Progenitor cell of endocrine pancreas (in vitro differentiated cells): ENCODE data around the gene SENP3. TPM values are rescaled to one million over a fixed set of nuclear protein-coding genes. Genes with fewer than 3 reads are reported as not detected.

Source experiments
- DNase-seq: peaks from one replicate; pipeline ENCODE4 v3.0.0; 2021; ENCODE audit warnings: low spot score; ENCODE audit not compliant: unreplicated experiment
- H3K27ac Mint-ChIP-seq: 2 replicates; pipeline ENCODE4 v1.8.0; 2021; ENCODE audit warnings: mild to moderate bottlenecking, moderate library complexity, mixed read lengths
- H3K27me3 Mint-ChIP-seq: 2 replicates; pipeline ENCODE4 v1.8.0; 2021; ENCODE audit warnings: mixed read lengths
- H3K36me3 Mint-ChIP-seq: 2 replicates; pipeline ENCODE4 v1.8.0; 2022; ENCODE audit warnings: mixed read lengths; ENCODE audit not compliant: insufficient read depth
- H3K4me1 Mint-ChIP-seq: 2 replicates; pipeline ENCODE4 v1.8.0; 2021; ENCODE audit warnings: low read depth, mixed read lengths
- H3K4me3 Mint-ChIP-seq: 2 replicates; pipeline ENCODE4 v1.8.0; 2021; ENCODE audit warnings: low read depth, mild to moderate bottlenecking, moderate library complexity, mixed read lengths
- H3K9me3 Mint-ChIP-seq: 2 replicates; pipeline ENCODE4 v1.8.0; 2021; ENCODE audit warnings: low read depth, mixed read lengths
- total RNA-seq: library from RNA; stranded (reverse); gene quantifications from 2 replicates; pipeline ENCODE4 v1.2.1, GENCODE V29; 2021
- TF ChIP-seq, protein P1 (sequence below): fragments of 200-600 bp; sonication (generic); IDR thresholded peaks from one replicate; pipeline ENCODE4 v1.5.0; 2021; ENCODE audit warnings: antibody characterized with exemption, mild to moderate bottlenecking; ENCODE audit not compliant: unreplicated experiment

SENP3 gene
- total RNA-seq, 1 donor from 2014 or later, result 62.5 TPM

DNA sequence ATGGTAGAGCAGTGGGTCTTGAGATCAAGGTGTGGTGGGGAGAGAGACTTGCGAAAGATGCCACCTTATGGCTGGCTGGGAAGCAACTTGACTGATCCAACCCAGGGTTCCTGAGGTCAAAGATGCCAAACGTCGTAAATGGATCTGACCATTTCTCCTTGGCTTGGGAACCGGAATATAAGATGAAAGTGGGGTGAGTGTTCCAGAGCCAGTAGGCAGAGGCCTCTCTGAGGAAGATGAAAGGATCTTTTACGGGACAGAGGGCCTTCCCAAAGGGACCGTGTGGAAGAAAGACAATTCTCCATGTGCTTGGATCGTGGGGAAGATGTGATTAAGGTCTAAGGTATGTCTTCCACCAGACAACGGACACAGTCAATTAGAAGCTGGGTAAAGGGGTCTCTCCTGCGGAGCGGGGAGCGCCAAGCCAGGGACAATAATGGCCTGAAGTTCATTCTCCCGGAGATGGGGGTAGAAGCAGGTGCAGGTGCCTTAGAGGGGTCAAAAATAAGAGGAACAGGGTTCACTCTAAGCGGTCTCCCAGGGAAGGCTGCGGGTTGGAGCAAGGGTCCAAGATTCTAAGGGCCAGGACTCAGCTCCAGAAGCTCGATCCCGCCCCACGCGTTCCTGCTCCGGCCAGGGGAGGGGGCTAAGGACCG, 52.2 kb downstream of the SENP3 start:
- peaks cover 1% of the 10 kb centered on the region for H3K36me3 Mint-ChIP-seq
- peaks cover 26% of the 10 kb centered on the region for H3K4me1 Mint-ChIP-seq
- no peaks in the 10 kb centered on the region for H3K27me3 Mint-ChIP-seq
- TF ChIP-seq, protein P1, sequence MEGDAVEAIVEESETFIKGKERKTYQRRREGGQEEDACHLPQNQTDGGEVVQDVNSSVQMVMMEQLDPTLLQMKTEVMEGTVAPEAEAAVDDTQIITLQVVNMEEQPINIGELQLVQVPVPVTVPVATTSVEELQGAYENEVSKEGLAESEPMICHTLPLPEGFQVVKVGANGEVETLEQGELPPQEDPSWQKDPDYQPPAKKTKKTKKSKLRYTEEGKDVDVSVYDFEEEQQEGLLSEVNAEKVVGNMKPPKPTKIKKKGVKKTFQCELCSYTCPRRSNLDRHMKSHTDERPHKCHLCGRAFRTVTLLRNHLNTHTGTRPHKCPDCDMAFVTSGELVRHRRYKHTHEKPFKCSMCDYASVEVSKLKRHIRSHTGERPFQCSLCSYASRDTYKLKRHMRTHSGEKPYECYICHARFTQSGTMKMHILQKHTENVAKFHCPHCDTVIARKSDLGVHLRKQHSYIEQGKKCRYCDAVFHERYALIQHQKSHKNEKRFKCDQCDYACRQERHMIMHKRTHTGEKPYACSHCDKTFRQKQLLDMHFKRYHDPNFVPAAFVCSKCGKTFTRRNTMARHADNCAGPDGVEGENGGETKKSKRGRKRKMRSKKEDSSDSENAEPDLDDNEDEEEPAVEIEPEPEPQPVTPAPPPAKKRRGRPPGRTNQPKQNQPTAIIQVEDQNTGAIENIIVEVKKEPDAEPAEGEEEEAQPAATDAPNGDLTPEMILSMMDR, result no peak
- no peak for DNase-seq
- H3K4me3 Mint-ChIP-seq, result peak overlapping the region; percentile 87
- H3K9me3 Mint-ChIP-seq, result no peaks in the 10 kb centered on the region
- H3K27ac Mint-ChIP-seq, result peak overlapping the region; percentile 92

DNA sequence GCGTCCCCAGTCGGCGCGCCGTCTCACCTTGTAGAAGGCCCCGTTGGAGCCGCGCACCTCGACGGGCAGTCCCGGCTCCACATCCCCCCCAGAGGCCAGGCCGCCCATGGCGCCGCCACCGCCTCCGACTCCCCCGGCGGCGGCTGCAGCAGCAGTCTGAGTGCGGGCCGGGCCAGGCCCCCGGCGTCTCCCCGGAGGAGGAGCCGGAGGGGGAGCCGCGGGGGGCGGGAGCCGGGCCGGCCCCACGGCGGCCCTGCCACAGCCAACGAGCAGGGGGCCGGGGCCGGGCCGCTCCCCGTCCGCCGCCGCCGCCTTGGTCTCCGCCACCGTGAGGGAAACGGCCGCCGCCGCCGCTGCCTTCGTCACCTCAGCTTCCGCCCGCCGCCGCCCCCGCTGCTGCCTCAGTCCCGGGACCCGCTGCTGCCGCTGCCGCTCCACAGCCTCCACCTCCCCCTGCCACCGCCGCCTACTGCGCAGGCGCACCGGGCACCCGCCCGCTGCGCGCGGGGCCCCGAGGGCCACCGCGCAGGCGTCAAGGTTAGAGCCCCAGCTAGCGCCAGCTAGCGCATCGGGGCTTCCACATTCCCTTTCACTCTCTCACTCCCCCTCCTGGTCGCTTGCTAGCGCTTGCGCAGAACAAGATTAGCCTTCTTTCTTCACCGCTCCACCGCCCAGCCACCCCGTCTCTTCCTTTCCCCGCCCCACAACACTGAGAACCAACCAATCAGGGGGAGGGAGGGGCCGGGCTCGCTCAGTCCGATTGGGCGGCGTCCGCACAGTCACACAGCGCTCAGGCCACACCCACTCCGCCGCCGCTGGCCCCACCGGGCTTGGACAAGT, 52.9 kb downstream of the SENP3 start, which contains the start of gene FXR2:
Gene FXR2, minus strand, starts transcription at position 473 of the 840 bp plus-strand sequence. Its CDS starts 365 bp downstream, at position 108.
- peak; percentile 100 for DNase-seq
- no peaks in the 10 kb centered on the region for H3K9me3 Mint-ChIP-seq
- TF ChIP-seq, protein P1, result peak; percentile 61
- no peaks in the 10 kb centered on the region for H3K27me3 Mint-ChIP-seq
- peak within 1 kb of the TSS; percentile 97 for H3K27ac Mint-ChIP-seq
- H3K4me3 Mint-ChIP-seq, result peak within 1 kb of the TSS; percentile 87
- peaks cover 25% of the 10 kb centered on the region for H3K4me1 Mint-ChIP-seq
- peaks cover 1% of the 10 kb centered on the region for H3K36me3 Mint-ChIP-seq

DNA sequence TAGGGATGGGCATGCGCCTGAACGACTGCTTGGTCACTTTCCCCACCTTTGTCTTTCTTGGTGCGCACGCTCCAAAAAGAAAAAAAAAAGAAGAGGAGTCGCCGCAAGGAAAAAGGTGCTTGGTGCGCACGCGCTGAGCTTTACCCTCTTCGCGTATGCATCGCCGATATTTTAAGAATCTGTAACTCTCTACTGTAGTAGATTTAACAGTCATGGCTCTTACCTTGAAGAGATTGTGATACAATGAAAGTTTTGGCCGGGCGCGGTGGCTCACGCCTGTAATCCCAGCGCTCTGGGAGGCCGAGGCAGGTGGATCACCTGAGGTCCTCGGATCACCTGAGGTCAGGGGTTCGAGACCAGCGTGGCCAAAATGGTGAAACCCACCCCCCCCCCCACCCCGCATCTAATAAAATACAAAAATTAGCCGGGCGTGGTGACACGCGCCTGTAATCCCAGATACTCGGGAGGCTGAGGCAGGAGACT, 53.6 kb downstream of the SENP3 start:
- TF ChIP-seq, protein P1, result no peak
- Mint-ChIP-seq H3K27ac (peak overlapping the region; percentile 97), H3K9me3 (no peaks in the 10 kb centered on the region), H3K27me3 (no peaks in the 10 kb centered on the region), H3K4me1 (peaks cover 25% of the 10 kb centered on the region), H3K36me3 (peaks cover 1% of the 10 kb centered on the region), H3K4me3 (peak overlapping the region; percentile 71)
- DNase-seq, result no peak

DNA sequence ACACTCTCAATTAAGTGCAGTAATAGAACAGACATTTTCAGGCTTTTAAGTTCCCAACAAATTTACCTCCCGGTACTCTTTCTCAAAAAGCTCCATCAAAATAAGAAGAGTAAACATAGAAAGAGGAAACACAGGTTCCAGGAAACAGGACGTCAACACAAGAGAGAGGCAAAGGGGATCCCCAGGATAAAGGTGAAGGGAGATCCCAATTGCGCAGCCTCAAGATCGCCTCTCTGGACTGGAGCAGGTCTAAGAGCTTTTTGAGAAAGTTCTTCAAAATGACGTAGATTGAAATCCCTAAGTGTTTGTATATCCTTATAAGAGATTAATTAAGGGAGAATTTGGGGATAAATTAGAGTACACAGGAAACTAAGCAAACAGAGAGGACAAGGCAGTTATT, 56.9 kb downstream of the SENP3 start:
- Mint-ChIP-seq H3K4me3 (no peak overlapping the region), H3K36me3 (no peaks in the 10 kb centered on the region), H3K27ac (peak overlapping the region; percentile 43), H3K27me3 (no peaks in the 10 kb centered on the region), H3K9me3 (no peaks in the 10 kb centered on the region), H3K4me1 (peaks cover 2% of the 10 kb centered on the region)
- DNase-seq, result no peak
- TF ChIP-seq, protein P1, result no peak

DNA sequence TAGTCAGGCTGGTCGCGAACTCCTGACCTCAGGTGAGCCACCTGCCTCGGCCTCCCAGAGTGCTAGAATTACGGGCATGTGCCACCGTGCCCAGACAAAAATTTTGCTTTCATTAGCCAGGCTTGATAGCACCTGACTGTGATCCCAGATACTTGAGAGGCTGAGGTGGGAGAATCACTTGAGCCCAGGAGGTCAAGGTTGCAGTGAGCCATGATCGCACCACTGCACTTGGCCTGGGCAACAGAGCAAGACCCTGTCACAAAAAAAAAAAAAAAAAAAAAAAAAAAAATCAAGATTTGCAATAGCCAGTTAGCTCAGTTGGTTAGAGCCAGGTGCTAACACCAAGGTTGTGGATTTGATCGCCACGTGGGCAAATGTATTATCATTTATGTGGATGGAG, 59.1 kb downstream of the SENP3 start:
- DNase-seq, result no peak
- H3K36me3 Mint-ChIP-seq, result peaks cover 1% of the 10 kb centered on the region
- TF ChIP-seq, protein P1, result no peak
- H3K27ac Mint-ChIP-seq, result no peak overlapping the region
- H3K4me3 Mint-ChIP-seq, result no peak overlapping the region
- no peaks in the 10 kb centered on the region for H3K9me3 Mint-ChIP-seq
- H3K27me3 Mint-ChIP-seq, result no peaks in the 10 kb centered on the region
- H3K4me1 Mint-ChIP-seq, result no peaks in the 10 kb centered on the region

Other genes starting within 250 kb of the SENP3 start
- gene GPS2, start 246.6 kb upstream of the SENP3 start, total RNA-seq, result 77.1 and 81.1 TPM in 2 replicates
- 75.2 TPM in 2 replicates for gene NEURL4, start 232.6 kb upstream of the SENP3 start, total RNA-seq
- gene ACAP1, start 225.4 kb upstream of the SENP3 start, total RNA-seq, result 1.0 TPM in 1 of 2 replicates, not detected in the other
- gene KCTD11, start 209.8 kb upstream of the SENP3 start, total RNA-seq, result 11.3 and 12.4 TPM in 2 replicates
- gene TMEM95, start 206.8 kb upstream of the SENP3 start, total RNA-seq, result not detected in 2 replicates
- 9.1 and 13.4 TPM in 2 replicates for gene TNK1, start 180.8 kb upstream of the SENP3 start, total RNA-seq
- gene PLSCR3, start 167.4 kb upstream of the SENP3 start, total RNA-seq, result 35.5 and 37.9 TPM in 2 replicates
- 89.2 and 102 TPM in 2 replicates for gene TMEM256, start 157.8 kb upstream of the SENP3 start, total RNA-seq
- gene NLGN2, start 154.1 kb upstream of the SENP3 start, total RNA-seq, result 30.3 and 34.4 TPM in 2 replicates
- not detected in 2 replicates for gene SPEM1, start 141.6 kb upstream of the SENP3 start, total RNA-seq
- gene SPEM2, start 136.3 kb upstream of the SENP3 start, total RNA-seq, result not detected in 2 replicates
- gene SPEM3, start 133.1 kb upstream of the SENP3 start, total RNA-seq, result not detected in 2 replicates
- gene TMEM102, start 126.5 kb upstream of the SENP3 start, total RNA-seq, result 8.1 and 10.0 TPM in 2 replicates
- gene FGF11, start 122.4 kb upstream of the SENP3 start, total RNA-seq, result 4.5 and 5.1 TPM in 2 replicates
- 17.2 and 19.1 TPM in 2 replicates for gene CHRNB1, start 116.9 kb upstream of the SENP3 start, total RNA-seq
- gene ZBTB4, start 82.3 kb upstream of the SENP3 start, total RNA-seq, result 26.8 and 28.4 TPM in 2 replicates
- gene SLC35G6, start 80.5 kb upstream of the SENP3 start, total RNA-seq, result not detected in 2 replicates
- 195 and 210 TPM in 2 replicates for gene POLR2A, start 77.6 kb upstream of the SENP3 start, total RNA-seq
- 9.4 and 10.7 TPM in 2 replicates for gene TNFSF12, start 12.9 kb upstream of the SENP3 start, total RNA-seq
- gene TNFSF13, start 3.2 kb upstream of the SENP3 start, total RNA-seq, result 4.1 and 4.7 TPM in 2 replicates
- not detected in 2 replicates for gene CD68, start 17.7 kb downstream of the SENP3 start, total RNA-seq
- 71.4 and 71.9 TPM in 2 replicates for gene MPDU1, start 21.9 kb downstream of the SENP3 start, total RNA-seq
- 0.93 and 1.0 TPM in 2 replicates for gene SOX15, start 28.2 kb downstream of the SENP3 start, total RNA-seq
- gene FXR2, start 53.0 kb downstream of the SENP3 start, total RNA-seq, result 53.6 and 61.4 TPM in 2 replicates
- 108 and 120 TPM in 2 replicates for gene SAT2, start 65.9 kb downstream of the SENP3 start, total RNA-seq
- 5.1 and 5.9 TPM in 2 replicates for gene SHBG, start 68.2 kb downstream of the SENP3 start, total RNA-seq
- gene ATP1B2, start 89.0 kb downstream of the SENP3 start, total RNA-seq, result 1.5 and 2.1 TPM in 2 replicates
- 106 and 121 TPM in 2 replicates for gene TP53, start 125.6 kb downstream of the SENP3 start, total RNA-seq
- 26.4 and 28.0 TPM in 2 replicates for gene WRAP53, start 126.6 kb downstream of the SENP3 start, total RNA-seq
- gene EFNB3, start 143.3 kb downstream of the SENP3 start, total RNA-seq, result 32.3 and 34.5 TPM in 2 replicates
- 0.22 and 0.29 TPM in 2 replicates for gene DNAH2, start 155.8 kb downstream of the SENP3 start, total RNA-seq